ENCODE data around the gene DCAF15. TPM values are rescaled to one million over a fixed set of nuclear protein-coding genes. Genes with fewer than 3 reads are reported as not detected.
"Not testable (repeated sequence)": the region's sequence is repeated elsewhere in the genome, so short reads cannot be mapped to it uniquely, and the experiment has no call there.

DCAF15 gene
- total RNA-seq, 1 donor from 2014 or later = 28.6 TPM

- no peak overlapping the region for H3K27ac ChIP-seq
- no peak overlapping the region for H3K9ac ChIP-seq
- H3K27me3 Mint-ChIP-seq (ENCODE audit: insufficient read depth, low read depth) = peaks cover 4% of the 10 kb centered on the region
- H3K4me3 Mint-ChIP-seq = no peak overlapping the region
- H3K4me3 ChIP-seq = no peak overlapping the region
- H3K4me1 ChIP-seq = no peaks in the 10 kb centered on the region
- no peaks in the 10 kb centered on the region for H3F3A ChIP-seq (ENCODE audit: low read depth)
- peaks cover 11% of the 10 kb centered on the region for H3K36me3 Mint-ChIP-seq
- H4K20me1 ChIP-seq (ENCODE audit: low read depth) = peaks cover 2% of the 10 kb centered on the region
- H3K9me3 Mint-ChIP-seq = no peaks in the 10 kb centered on the region
- H3K36me3 ChIP-seq = no peaks in the 10 kb centered on the region
- H3K79me2 ChIP-seq (ENCODE audit: low read depth) = no peaks in the 10 kb centered on the region
- H3K27me3 ChIP-seq = peaks cover 2% of the 10 kb centered on the region
- no peak for TF ChIP-seq EZH2 (IDR thresholded peaks at IDR 0.05)
- no peak for TF ChIP-seq CTCF (IDR thresholded peaks at IDR 0.05)
- TF ChIP-seq EZH2phosphoT487 (IDR thresholded peaks at IDR 0.05) = no peak
- H3K27ac Mint-ChIP-seq = no peak overlapping the region
- no peak for DNase-seq (ENCODE audit: low spot score)
- H3K4me2 ChIP-seq = no peak overlapping the region
- H3K4me1 Mint-ChIP-seq = peaks cover 2% of the 10 kb centered on the region
- no peaks in the 10 kb centered on the region for H3K9me3 ChIP-seq (ENCODE audit: low read depth)
- no peak overlapping the region for H2AFZ ChIP-seq (replicated peaks)
These were observed 16.7 kb downstream of the DCAF15 start for GRCh38 chr19:13968999-13969398.

- no peaks in the 10 kb centered on the region for H3K36me3 ChIP-seq
- Mint-ChIP-seq H3K9me3 (no peaks in the 10 kb centered on the region), H3K4me1 (peaks cover 8% of the 10 kb centered on the region), H3K27me3 (ENCODE audit: insufficient read depth, low read depth) (peaks cover 4% of the 10 kb centered on the region), H3K27ac (no peak overlapping the region), H3K4me3 (no peak overlapping the region), H3K36me3 (peaks cover 15% of the 10 kb centered on the region)
- H3K27ac ChIP-seq = no peak overlapping the region
- H4K20me1 ChIP-seq (ENCODE audit: low read depth) = peaks cover 2% of the 10 kb centered on the region
- H3K4me3 ChIP-seq = no peak overlapping the region
- H3K4me2 ChIP-seq = no peak overlapping the region
- no peaks in the 10 kb centered on the region for H3K9me3 ChIP-seq (ENCODE audit: low read depth)
- peaks cover 5% of the 10 kb centered on the region for H3F3A ChIP-seq (ENCODE audit: low read depth)
- no peak for TF ChIP-seq CTCF (IDR thresholded peaks at IDR 0.05)
- TF ChIP-seq EZH2phosphoT487 (IDR thresholded peaks at IDR 0.05) = no peak
- no peak for TF ChIP-seq EZH2 (IDR thresholded peaks at IDR 0.05)
- DNase-seq (ENCODE audit: low spot score) = no peak
- H3K9ac ChIP-seq = no peak overlapping the region
- H2AFZ ChIP-seq (replicated peaks) = no peak overlapping the region
- no peaks in the 10 kb centered on the region for H3K27me3 ChIP-seq
- H3K79me2 ChIP-seq (ENCODE audit: low read depth) = no peaks in the 10 kb centered on the region
- peaks cover 4% of the 10 kb centered on the region for H3K4me1 ChIP-seq
These were observed 17.6 kb downstream of the DCAF15 start for GRCh38 chr19:13969897-13970296.

GRCh38 chr19:13971868-13972267, 19.6 kb downstream of the DCAF15 start:
- H3K27ac Mint-ChIP-seq = not testable (repeated sequence)

GRCh38 chr19:13972368-13973155, 20.3 kb downstream of the DCAF15 start:
- H3K27ac ChIP-seq = no peak overlapping the region
- H3K4me1 ChIP-seq = peaks cover 4% of the 10 kb centered on the region
- no peak for TF ChIP-seq EZH2 (IDR thresholded peaks at IDR 0.05)
- TF ChIP-seq CTCF (IDR thresholded peaks at IDR 0.05) = no peak
- TF ChIP-seq EZH2phosphoT487 (IDR thresholded peaks at IDR 0.05) = no peak
- no peak overlapping the region for H3K4me3 ChIP-seq
- no peaks in the 10 kb centered on the region for H3K36me3 ChIP-seq
- no peak for DNase-seq (ENCODE audit: low spot score)
- peaks cover 13% of the 10 kb centered on the region for H3K36me3 Mint-ChIP-seq
- H3K9me3 ChIP-seq (ENCODE audit: low read depth) = no peaks in the 10 kb centered on the region
- no peak overlapping the region for H3K27ac Mint-ChIP-seq
- H3K27me3 Mint-ChIP-seq (ENCODE audit: insufficient read depth, low read depth) = peaks cover 11% of the 10 kb centered on the region
- no peak overlapping the region for H2AFZ ChIP-seq (replicated peaks)
- peaks cover 6% of the 10 kb centered on the region for H3F3A ChIP-seq (ENCODE audit: low read depth)
- no peaks in the 10 kb centered on the region for H3K27me3 ChIP-seq
- no peaks in the 10 kb centered on the region for H3K9me3 Mint-ChIP-seq
- no peak overlapping the region for H3K9ac ChIP-seq
- no peak overlapping the region for H3K4me2 ChIP-seq
- peaks cover 8% of the 10 kb centered on the region for H3K4me1 Mint-ChIP-seq
- H3K79me2 ChIP-seq (ENCODE audit: low read depth) = no peaks in the 10 kb centered on the region
- peaks cover 2% of the 10 kb centered on the region for H4K20me1 ChIP-seq (ENCODE audit: low read depth)
- H3K4me3 Mint-ChIP-seq = peak overlapping the region; percentile 48

More at GRCh38 chr19:13971868-13972267, 19.6 kb downstream of the DCAF15 start:
- not testable (repeated sequence) for H3K27ac ChIP-seq; H3K4me3 Mint-ChIP-seq; H4K20me1 ChIP-seq (ENCODE audit: low read depth); H3K4me1 ChIP-seq; H3K4me3 ChIP-seq; H3K36me3 ChIP-seq; H3K4me2 ChIP-seq; H2AFZ ChIP-seq (replicated peaks); H3K27me3 ChIP-seq; H3F3A ChIP-seq (ENCODE audit: low read depth); H3K4me1 Mint-ChIP-seq; H3K9me3 ChIP-seq (ENCODE audit: low read depth); H3K9me3 Mint-ChIP-seq; H3K79me2 ChIP-seq (ENCODE audit: low read depth); H3K9ac ChIP-seq; DNase-seq (ENCODE audit: low spot score)
- H3K36me3 Mint-ChIP-seq = peaks cover 15% of the 10 kb centered on the region
- H3K27me3 Mint-ChIP-seq (ENCODE audit: insufficient read depth, low read depth) = peaks cover 11% of the 10 kb centered on the region

GRCh38 chr19:13973479-13973878, 21.2 kb downstream of the DCAF15 start:
- H3K9ac ChIP-seq; H3K9me3 Mint-ChIP-seq; H3K27ac ChIP-seq; H3K79me2 ChIP-seq (ENCODE audit: low read depth); H3K4me2 ChIP-seq; H3K4me1 ChIP-seq; H3K4me3 Mint-ChIP-seq; H3K4me3 ChIP-seq; DNase-seq (ENCODE audit: low spot score); H4K20me1 ChIP-seq (ENCODE audit: low read depth); H3K27me3 ChIP-seq; H2AFZ ChIP-seq (replicated peaks); H3K27ac Mint-ChIP-seq; H3K36me3 ChIP-seq; H3K9me3 ChIP-seq (ENCODE audit: low read depth): not testable (repeated sequence)
- H3K36me3 Mint-ChIP-seq = peaks cover 13% of the 10 kb centered on the region
- peaks cover 11% of the 10 kb centered on the region for H3K4me1 Mint-ChIP-seq
- H3K27me3 Mint-ChIP-seq (ENCODE audit: insufficient read depth, low read depth) = peaks cover 11% of the 10 kb centered on the region
- H3F3A ChIP-seq (ENCODE audit: low read depth) = peaks cover 13% of the 10 kb centered on the region
